Activated CD8-positive, alpha-beta T cell treated with anti-CD3 and anti-CD28 coated beads for 36 hours (primary cell): ENCODE data around the gene GLE1. TPM values are rescaled to one million over a fixed set of nuclear protein-coding genes. Genes with fewer than 3 reads are reported as not detected.

Source experiments
- ATAC-seq: fragments of 200-7000 bp; cut with Tn5 transposase; one replicate; pipeline ENCODE4 v1.10.0; 2021; ENCODE audit warnings: mild to moderate bottlenecking, moderate library complexity
- CTCF ChIA-PET: fragments of 350-600 bp; sonication (Branson Sonifier 250); formaldehyde crosslinking; loops from one replicate; lab custom pipeline; 2021; ENCODE audit warnings: antibody characterized with exemption; lab: Charles Lee
- POLR2A ChIA-PET: fragments of 350-600 bp; sonication (Branson Sonifier 250); formaldehyde crosslinking; loops from one replicate; lab custom pipeline; 2021; ENCODE audit warnings: antibody characterized with exemption; lab: Charles Lee
- DNase-seq: peaks from one replicate; pipeline ENCODE4 v3.0.0-alpha.2; 2020
- H3K27ac Mint-ChIP-seq: one replicate; pipeline ENCODE4 v1.8.0; 2021; ENCODE audit warnings: mild to moderate bottlenecking, mixed read lengths
- H3K27me3 Mint-ChIP-seq: one replicate; pipeline ENCODE4 v1.8.0; 2021; ENCODE audit warnings: mixed read lengths
- H3K36me3 Mint-ChIP-seq: one replicate; pipeline ENCODE4 v1.8.0; 2021; ENCODE audit warnings: low read depth, mixed read lengths
- H3K4me1 Mint-ChIP-seq: one replicate; pipeline ENCODE4 v1.8.0; 2021; ENCODE audit warnings: low read depth, mixed read lengths
- H3K4me3 Mint-ChIP-seq: one replicate; pipeline ENCODE4 v1.8.0; 2021; ENCODE audit warnings: mild to moderate bottlenecking, moderate library complexity, mixed read lengths
- H3K9me3 Mint-ChIP-seq: one replicate; pipeline ENCODE4 v1.8.0; 2021; ENCODE audit warnings: mixed read lengths
- intact Hi-C: fragments of 100-400 bp; cut with micrococcal nuclease; formaldehyde crosslinking; loops from one replicate; pipeline ENCODE4 v1.10.0; 2022
- total RNA-seq, 2 experiments: library from RNA; stranded (reverse); gene quantifications; one replicate each; pipeline ENCODE4 v1.2.3, GENCODE V29; 2021
- TF ChIP-seq, protein P1 (sequence below): fragments of 200-600 bp; IDR thresholded peaks from one replicate; pipeline ENCODE4 v1.8.0; 2022; ENCODE audit warnings: antibody characterized with exemption, mild to moderate bottlenecking

GLE1 gene
- total RNA-seq, 2 experiments from 2014 or later, result 46.8 to 48.2 TPM

DNA sequence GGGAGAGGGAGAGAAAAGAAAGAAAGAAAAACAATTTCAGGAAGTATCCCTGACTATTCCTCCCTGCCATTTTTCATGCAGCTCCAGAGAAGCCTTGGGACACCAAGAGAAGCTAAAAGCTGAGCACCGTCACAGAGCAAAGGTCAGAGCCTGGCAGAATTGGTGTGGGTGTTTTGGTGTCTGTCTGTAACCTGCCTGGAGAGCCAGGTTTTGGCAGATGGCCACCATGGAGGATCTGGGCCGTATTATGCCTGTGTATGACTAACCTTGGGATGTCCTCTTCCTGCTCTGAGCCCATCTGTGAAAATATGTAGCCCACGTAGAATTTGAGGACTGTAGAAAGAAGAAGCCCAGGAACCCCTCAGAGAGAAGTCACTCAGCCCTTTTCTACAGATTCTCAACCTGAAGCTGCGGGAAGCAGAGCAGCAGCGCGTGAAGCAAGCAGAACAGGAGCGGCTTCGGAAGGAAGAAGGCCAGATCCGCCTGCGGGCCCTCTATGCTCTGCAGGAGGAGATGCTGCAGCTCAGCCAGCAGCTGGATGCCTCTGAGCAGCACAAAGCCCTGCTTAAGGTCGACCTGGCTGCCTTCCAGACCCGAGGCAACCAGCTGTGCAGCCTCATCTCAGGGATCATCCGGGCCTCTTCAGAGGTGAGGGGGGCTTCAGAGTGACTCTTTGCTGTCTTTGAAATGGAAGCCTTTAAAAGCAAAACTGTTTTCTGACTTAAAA, 18.8 kb downstream of the GLE1 start:
- no peaks in the 10 kb centered on the region for H3K27me3 Mint-ChIP-seq
- no peak for DNase-seq
- peaks cover 2% of the 10 kb centered on the region for H3K9me3 Mint-ChIP-seq
- intact Hi-C loops, result no loop called here
- ChIA-PET POLR2A (no interaction called here), CTCF (no interaction called here)
- H3K4me1 Mint-ChIP-seq, result no peaks in the 10 kb centered on the region
- TF ChIP-seq, protein P1, sequence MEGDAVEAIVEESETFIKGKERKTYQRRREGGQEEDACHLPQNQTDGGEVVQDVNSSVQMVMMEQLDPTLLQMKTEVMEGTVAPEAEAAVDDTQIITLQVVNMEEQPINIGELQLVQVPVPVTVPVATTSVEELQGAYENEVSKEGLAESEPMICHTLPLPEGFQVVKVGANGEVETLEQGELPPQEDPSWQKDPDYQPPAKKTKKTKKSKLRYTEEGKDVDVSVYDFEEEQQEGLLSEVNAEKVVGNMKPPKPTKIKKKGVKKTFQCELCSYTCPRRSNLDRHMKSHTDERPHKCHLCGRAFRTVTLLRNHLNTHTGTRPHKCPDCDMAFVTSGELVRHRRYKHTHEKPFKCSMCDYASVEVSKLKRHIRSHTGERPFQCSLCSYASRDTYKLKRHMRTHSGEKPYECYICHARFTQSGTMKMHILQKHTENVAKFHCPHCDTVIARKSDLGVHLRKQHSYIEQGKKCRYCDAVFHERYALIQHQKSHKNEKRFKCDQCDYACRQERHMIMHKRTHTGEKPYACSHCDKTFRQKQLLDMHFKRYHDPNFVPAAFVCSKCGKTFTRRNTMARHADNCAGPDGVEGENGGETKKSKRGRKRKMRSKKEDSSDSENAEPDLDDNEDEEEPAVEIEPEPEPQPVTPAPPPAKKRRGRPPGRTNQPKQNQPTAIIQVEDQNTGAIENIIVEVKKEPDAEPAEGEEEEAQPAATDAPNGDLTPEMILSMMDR, result no peak
- H3K4me3 Mint-ChIP-seq, result no peak overlapping the region
- H3K27ac Mint-ChIP-seq, result no peak overlapping the region
- peaks cover 35% of the 10 kb centered on the region for H3K36me3 Mint-ChIP-seq
- ATAC-seq, result no peak

DNA sequence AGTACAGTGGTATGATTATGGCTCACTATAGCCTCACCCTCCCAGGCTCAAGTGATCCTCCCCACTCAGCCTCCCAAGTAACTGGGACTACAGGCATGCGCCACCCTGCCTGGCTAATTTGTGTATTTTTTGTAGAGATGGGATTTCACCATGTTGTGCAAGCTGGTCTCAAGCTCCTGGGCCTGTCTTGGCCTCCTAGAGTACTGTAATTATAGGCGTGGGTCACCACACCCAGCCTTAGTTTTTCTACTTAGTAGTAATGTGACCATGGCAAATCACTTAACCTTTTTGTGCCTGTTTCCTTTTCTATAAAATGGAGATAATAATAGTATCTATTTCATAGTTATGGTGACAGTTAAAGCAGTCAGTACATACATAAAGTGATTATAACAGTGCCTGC, 22.2 kb downstream of the GLE1 start:
- POLR2A ChIA-PET, result interaction anchor here (0.7 kb wide), 1 partner anchor 18 kb away, joined by 3 read pairs; no protein-coding TSS in a partner anchor
- no peak for ATAC-seq

DNA sequence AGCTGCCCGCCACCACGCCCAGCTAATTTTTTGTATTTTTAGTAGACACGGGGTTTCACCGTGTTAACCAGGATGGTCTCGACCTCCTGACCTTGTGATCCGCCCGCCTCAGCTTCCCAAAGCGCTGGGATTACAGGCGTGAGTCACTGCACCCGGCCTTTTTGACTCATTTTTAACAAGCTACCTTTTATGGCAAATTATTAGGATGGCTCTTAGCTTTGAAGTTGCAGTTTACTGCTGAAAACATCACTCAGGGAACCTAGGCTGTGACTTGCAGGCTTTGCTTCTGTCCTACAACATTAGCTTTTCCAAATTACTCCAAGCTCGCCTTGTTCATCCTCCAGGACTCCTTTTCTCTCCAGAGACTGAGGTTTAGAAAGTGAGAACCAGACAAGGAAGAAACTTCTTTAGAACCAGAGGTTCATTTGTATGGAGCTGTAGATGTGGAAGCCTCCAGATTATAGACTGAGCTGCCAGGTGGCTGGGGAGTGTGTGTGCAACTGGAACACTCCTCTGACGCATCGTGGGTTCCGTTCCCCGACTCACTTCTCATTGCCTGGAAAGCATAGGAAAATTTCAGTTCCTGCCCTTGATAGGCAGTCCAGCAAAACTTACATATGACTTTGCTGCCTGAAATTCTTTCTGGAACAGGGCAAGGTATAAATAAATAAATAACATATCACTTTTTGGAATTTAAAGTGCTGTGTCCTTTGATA, 24.1 kb downstream of the GLE1 start:
- CTCF ChIA-PET, result interaction anchor here (1.6 kb wide), 1 partner anchor 90 kb away, joined by 4 read pairs; no protein-coding TSS in a partner anchor
- H3K27ac Mint-ChIP-seq, result no peak overlapping the region
- no peak for ATAC-seq
- no peaks in the 10 kb centered on the region for H3K4me1 Mint-ChIP-seq
- H3K27me3 Mint-ChIP-seq, result no peaks in the 10 kb centered on the region
- H3K36me3 Mint-ChIP-seq, result peaks cover 27% of the 10 kb centered on the region
- TF ChIP-seq, protein P1, result no peak
- DNase-seq, result no peak
- H3K9me3 Mint-ChIP-seq, result no peaks in the 10 kb centered on the region
- no peak overlapping the region for H3K4me3 Mint-ChIP-seq
- intact Hi-C loops, result no loop called here
- POLR2A ChIA-PET, result interaction anchor here (1.1 kb wide), 1 partner anchor 301 kb away, joined by 3 read pairs; the partner anchor contains the start of gene SPOUT1

More for the DNA sequence above, 22.2 kb downstream of the GLE1 start:
- no peak overlapping the region for H3K27ac Mint-ChIP-seq
- TF ChIP-seq, protein P1, result no peak
- H3K9me3 Mint-ChIP-seq, result no peaks in the 10 kb centered on the region
- H3K36me3 Mint-ChIP-seq, result peaks cover 33% of the 10 kb centered on the region
- no peaks in the 10 kb centered on the region for H3K27me3 Mint-ChIP-seq
- H3K4me3 Mint-ChIP-seq, result no peak overlapping the region
- intact Hi-C loops, result no loop called here
- no peak for DNase-seq
- CTCF ChIA-PET, result no interaction called here
- no peaks in the 10 kb centered on the region for H3K4me1 Mint-ChIP-seq

DNA sequence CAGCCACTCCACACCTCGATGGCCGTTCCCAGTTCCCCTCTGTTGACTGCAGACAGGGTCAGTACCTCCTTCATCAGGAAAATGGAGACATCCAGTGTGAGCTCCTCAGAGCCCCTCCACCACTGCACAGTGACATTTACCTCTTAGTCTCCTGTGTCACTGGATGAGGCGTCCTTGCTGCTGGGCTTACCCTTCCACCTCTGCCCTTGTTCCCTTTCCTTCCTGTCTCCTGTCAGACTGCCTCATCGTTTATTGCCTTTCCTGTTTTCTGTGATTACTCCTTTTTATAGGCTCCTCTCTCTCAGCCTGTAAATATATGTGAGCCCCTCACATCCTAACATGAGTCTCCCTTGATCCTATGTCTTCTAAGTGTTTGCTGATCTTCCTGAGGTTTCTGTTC, 24.7 kb downstream of the GLE1 start:
- Mint-ChIP-seq H3K27me3 (no peaks in the 10 kb centered on the region), H3K4me1 (no peaks in the 10 kb centered on the region), H3K4me3 (no peak overlapping the region), H3K9me3 (no peaks in the 10 kb centered on the region), H3K27ac (no peak overlapping the region), H3K36me3 (peaks cover 27% of the 10 kb centered on the region)
- no peak for ATAC-seq
- TF ChIP-seq, protein P1, result no peak
- ChIA-PET CTCF (interaction anchor here (1.6 kb wide), 1 partner anchor 91 kb away, joined by 4 read pairs; no protein-coding TSS in a partner anchor), POLR2A (no interaction called here)
- DNase-seq, result no peak
- intact Hi-C loops, result no loop called here

DNA sequence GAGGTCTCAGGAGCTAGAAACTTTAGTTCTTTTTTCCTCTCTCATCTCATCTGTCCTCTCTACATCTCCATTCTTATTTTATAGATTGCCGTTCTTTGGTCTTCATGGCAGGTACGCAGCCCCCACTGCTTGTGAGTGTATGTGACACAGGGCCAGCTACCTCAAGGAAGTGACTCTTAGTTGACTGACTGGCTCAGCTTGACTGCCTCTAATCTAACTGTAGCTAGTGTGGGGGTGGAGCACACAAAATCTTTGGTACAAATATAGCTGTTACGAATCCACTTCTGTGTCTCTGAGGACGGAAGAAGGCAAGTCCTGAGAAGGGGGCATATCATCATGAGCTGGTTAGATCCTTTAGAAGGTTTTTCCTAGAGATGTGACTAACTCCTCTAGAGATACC, 28.1 kb downstream of the GLE1 start:
- no peak for ATAC-seq
- ChIA-PET CTCF (interaction anchor here (0.9 to 1.1 kb wide), 2 partner anchors 12 to 94 kb away, joined by 3 read pairs; no protein-coding TSS in a partner anchor), POLR2A (no interaction called here)
- H3K4me1 Mint-ChIP-seq, result no peaks in the 10 kb centered on the region
- no peak overlapping the region for H3K4me3 Mint-ChIP-seq
- H3K27ac Mint-ChIP-seq, result peak overlapping the region; percentile 57
- no peak for DNase-seq
- no peaks in the 10 kb centered on the region for H3K9me3 Mint-ChIP-seq
- H3K27me3 Mint-ChIP-seq, result no peaks in the 10 kb centered on the region
- peaks cover 24% of the 10 kb centered on the region for H3K36me3 Mint-ChIP-seq
- intact Hi-C loops, result no loop called here
- TF ChIP-seq, protein P1, result no peak
